LoVo (cell line): ENCODE results near the gene SLC39A7.

Experiments used
- DNase-seq: peaks from one replicate; pipeline ENCODE4 v3.0.0-alpha.2; 2016; ENCODE audit warnings: low spot score

SLC39A7 gene

GRCh38 chr6:33170176-33171015 is 30.3 kb upstream of the SLC39A7 start:
- no peak for DNase-seq

GRCh38 chr6:33171016-33171879 is 29.4 kb upstream of the SLC39A7 start:
- DNase-seq = no peak

- no peak for DNase-seq
These were observed 28.6 kb upstream of the SLC39A7 start for GRCh38 chr6:33171880-33172687.

GRCh38 chr6:33172688-33173534 is 27.8 kb upstream of the SLC39A7 start:
- DNase-seq = peak; percentile 14

GRCh38 chr6:33173535-33174180 is 27.0 kb upstream of the SLC39A7 start:
- DNase-seq = no peak

- no peak for DNase-seq
These were observed 25.9 kb upstream of the SLC39A7 start for GRCh38 chr6:33174784-33175183.

GRCh38 chr6:33175436-33176069 is 25.1 kb upstream of the SLC39A7 start:
- DNase-seq = no peak

GRCh38 chr6:33176906-33177305 is 23.8 kb upstream of the SLC39A7 start:
- DNase-seq = no peak

GRCh38 chr6:33177552-33178446 is 22.9 kb upstream of the SLC39A7 start:
- DNase-seq = no peak

- DNase-seq = no peak
These were observed 21.8 kb upstream of the SLC39A7 start for GRCh38 chr6:33178755-33179475.

- DNase-seq = no peak
These were observed 19.5 kb upstream of the SLC39A7 start for GRCh38 chr6:33181141-33181540.

GRCh38 chr6:33183071-33183683 is 17.5 kb upstream of the SLC39A7 start:
- no peak for DNase-seq

GRCh38 chr6:33185190-33185589 is 15.5 kb upstream of the SLC39A7 start:
- DNase-seq = no peak

GRCh38 chr6:33185654-33186187 is 14.9 kb upstream of the SLC39A7 start:
- no peak for DNase-seq

GRCh38 chr6:33187809-33188208 is 12.9 kb upstream of the SLC39A7 start:
- no peak for DNase-seq

GRCh38 chr6:33189164-33189563 is 11.5 kb upstream of the SLC39A7 start:
- no peak for DNase-seq

GRCh38 chr6:33189625-33190448 is 10.8 kb upstream of the SLC39A7 start:
- DNase-seq = no peak
